Neural progenitor cell (in vitro differentiated cells): ENCODE results near the gene COX4I2. TPM values are rescaled to one million over a fixed set of nuclear protein-coding genes. Genes with fewer than 3 reads are reported as not detected.
A peak's percentile ranks its signal among the peaks of the same experiment; 100 is the strongest.

Experiments
- DNase-seq: peaks from one replicate; pipeline ENCODE4 v3.0.0-alpha.2; 2016; ENCODE audit warnings: low spot score
- H2AFZ ChIP-seq: fragments of 200-600 bp; sonication (generic); replicated peaks from 2 replicates; pipeline ENCODE4 v1.6.1; 2016; ENCODE audit warnings: antibody characterized with exemption
- H3F3A ChIP-seq: fragments of 200-600 bp; sonication (generic); 2 replicates; pipeline ENCODE4 v1.6.1; 2016; ENCODE audit warnings: antibody characterized with exemption, low read depth
- H3K27ac ChIP-seq: fragments of 200-600 bp; sonication (generic); 2 replicates; pipeline ENCODE4 v1.5.1; 2016; ENCODE audit warnings: mild to moderate bottlenecking
- H3K27me3 ChIP-seq: fragments of 200-600 bp; sonication (generic); 2 replicates; pipeline ENCODE4 v1.6.1; 2016; ENCODE audit warnings: mild to moderate bottlenecking, moderate library complexity
- H3K36me3 ChIP-seq: fragments of 200-600 bp; sonication (generic); 2 replicates; pipeline ENCODE4 v1.5.1; 2016
- H3K4me1 ChIP-seq: fragments of 200-600 bp; sonication (generic); 2 replicates; pipeline ENCODE4 v1.6.1; 2016; ENCODE audit warnings: mixed run types
- H3K4me2 ChIP-seq: fragments of 200-600 bp; sonication (generic); 2 replicates; pipeline ENCODE4 v1.6.1; 2016
- H3K4me3 ChIP-seq: fragments of 200-600 bp; sonication (generic); 2 replicates; pipeline ENCODE4 v1.5.1; 2016
- H3K79me2 ChIP-seq: fragments of 200-600 bp; sonication (generic); 2 replicates; pipeline ENCODE4 v1.6.1; 2016; ENCODE audit warnings: low read depth
- H3K9ac ChIP-seq: fragments of 200-600 bp; sonication (generic); 2 replicates; pipeline ENCODE4 v1.6.1; 2016
- H3K9me3 ChIP-seq: fragments of 200-600 bp; sonication (generic); 2 replicates; pipeline ENCODE4 v1.5.1; 2016; ENCODE audit warnings: low read depth
- H4K20me1 ChIP-seq: fragments of 200-600 bp; sonication (generic); 2 replicates; pipeline ENCODE4 v1.6.1; 2016; ENCODE audit warnings: low read depth
- H3K27ac Mint-ChIP-seq: 3 replicates; pipeline ENCODE4 v1.8.0; 2021; ENCODE audit warnings: mixed read lengths
- H3K27me3 Mint-ChIP-seq: 2 replicates; pipeline ENCODE4 v1.8.0; 2022; ENCODE audit warnings: low read depth, mild to moderate bottlenecking, inconsistent platforms, moderate library complexity, mixed read lengths; ENCODE audit not compliant: insufficient read depth
- H3K36me3 Mint-ChIP-seq: 3 replicates; pipeline ENCODE4 v1.8.0; 2021; ENCODE audit warnings: mixed read lengths
- H3K4me1 Mint-ChIP-seq: 3 replicates; pipeline ENCODE4 v1.8.0; 2021; ENCODE audit warnings: mixed read lengths
- H3K4me3 Mint-ChIP-seq: 3 replicates; pipeline ENCODE4 v1.8.0; 2021; ENCODE audit warnings: mild to moderate bottlenecking, moderate library complexity, mixed read lengths
- H3K9me3 Mint-ChIP-seq: 3 replicates; pipeline ENCODE4 v1.8.0; 2020; ENCODE audit warnings: mixed read lengths
- EZH2 ChIP-seq: fragments of 200-600 bp; sonication (generic); IDR thresholded peaks from 2 replicates; pipeline ENCODE4 v1.6.1; 2017; ENCODE audit warnings: antibody characterized with exemption, mild to moderate bottlenecking, moderate library complexity
- EZH2phosphoT487 ChIP-seq: fragments of 200-600 bp; sonication (generic); IDR thresholded peaks from 2 replicates; pipeline ENCODE4 v1.6.1; 2017; ENCODE audit warnings: antibody characterized with exemption
- total RNA-seq: library from RNA; depleted of rRNA; stranded (reverse); fragments of >200 nt; gene quantifications from 2 replicates; pipeline ENCODE4 v1.2.3, GENCODE V29; 2015; ENCODE audit warnings: low replicate concordance
- TF ChIP-seq, protein P1 (sequence below): fragments of 200-600 bp; sonication (generic); IDR thresholded peaks from 2 replicates; pipeline ENCODE4 v1.5.1; 2017; ENCODE audit warnings: antibody characterized with exemption, mild to moderate bottlenecking

The COX4I2 gene
- total RNA-seq, 1 donor from 2014 or later, result not detected

GRCh38 chr20:31684153-31685015 lies 46.7 kb downstream of the COX4I2 start:
- Histone ChIP-seq H3K9me3 (no peaks in the 10 kb centered on the region), H3K27ac (no peak overlapping the region), H3K4me1 (peaks cover 15% of the 10 kb centered on the region), H3K79me2 (peaks cover 38% of the 10 kb centered on the region), H3K4me3 (no peak overlapping the region), H4K20me1 (peaks cover 6% of the 10 kb centered on the region), H3K4me2 (no peak overlapping the region), H3F3A (peaks cover 22% of the 10 kb centered on the region), H3K36me3 (no peaks in the 10 kb centered on the region), H2AFZ (no peak overlapping the region), H3K9ac (no peak overlapping the region), H3K27me3 (no peaks in the 10 kb centered on the region)
- Mint-ChIP-seq H3K4me3 (no peak overlapping the region), H3K4me1 (peaks cover 14% of the 10 kb centered on the region), H3K27me3 (no peaks in the 10 kb centered on the region), H3K27ac (no peak overlapping the region), H3K36me3 (peaks cover 22% of the 10 kb centered on the region), H3K9me3 (no peaks in the 10 kb centered on the region)
- TF ChIP-seq EZH2phosphoT487, result no peak
- TF ChIP-seq EZH2, result no peak
- TF ChIP-seq, protein P1, sequence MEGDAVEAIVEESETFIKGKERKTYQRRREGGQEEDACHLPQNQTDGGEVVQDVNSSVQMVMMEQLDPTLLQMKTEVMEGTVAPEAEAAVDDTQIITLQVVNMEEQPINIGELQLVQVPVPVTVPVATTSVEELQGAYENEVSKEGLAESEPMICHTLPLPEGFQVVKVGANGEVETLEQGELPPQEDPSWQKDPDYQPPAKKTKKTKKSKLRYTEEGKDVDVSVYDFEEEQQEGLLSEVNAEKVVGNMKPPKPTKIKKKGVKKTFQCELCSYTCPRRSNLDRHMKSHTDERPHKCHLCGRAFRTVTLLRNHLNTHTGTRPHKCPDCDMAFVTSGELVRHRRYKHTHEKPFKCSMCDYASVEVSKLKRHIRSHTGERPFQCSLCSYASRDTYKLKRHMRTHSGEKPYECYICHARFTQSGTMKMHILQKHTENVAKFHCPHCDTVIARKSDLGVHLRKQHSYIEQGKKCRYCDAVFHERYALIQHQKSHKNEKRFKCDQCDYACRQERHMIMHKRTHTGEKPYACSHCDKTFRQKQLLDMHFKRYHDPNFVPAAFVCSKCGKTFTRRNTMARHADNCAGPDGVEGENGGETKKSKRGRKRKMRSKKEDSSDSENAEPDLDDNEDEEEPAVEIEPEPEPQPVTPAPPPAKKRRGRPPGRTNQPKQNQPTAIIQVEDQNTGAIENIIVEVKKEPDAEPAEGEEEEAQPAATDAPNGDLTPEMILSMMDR, result no peak
- DNase-seq, result no peak

GRCh38 chr20:31685853-31686643 lies 48.3 kb downstream of the COX4I2 start:
- Histone ChIP-seq H3K4me3 (no peak overlapping the region), H3K36me3 (no peaks in the 10 kb centered on the region), H2AFZ (no peak overlapping the region), H3K9me3 (no peaks in the 10 kb centered on the region), H3K9ac (no peak overlapping the region), H3K79me2 (peaks cover 48% of the 10 kb centered on the region), H3K27me3 (no peaks in the 10 kb centered on the region), H4K20me1 (peaks cover 3% of the 10 kb centered on the region), H3F3A (peaks cover 22% of the 10 kb centered on the region), H3K4me1 (peaks cover 7% of the 10 kb centered on the region), H3K4me2 (peak overlapping the region; percentile 8), H3K27ac (peak overlapping the region; percentile 6)
- TF ChIP-seq, protein P1, result no peak
- no peak for TF ChIP-seq EZH2phosphoT487
- TF ChIP-seq EZH2, result no peak
- Mint-ChIP-seq H3K4me1 (peaks cover 9% of the 10 kb centered on the region), H3K4me3 (no peak overlapping the region), H3K27ac (peak overlapping the region; percentile 57), H3K36me3 (peaks cover 24% of the 10 kb centered on the region), H3K9me3 (no peaks in the 10 kb centered on the region), H3K27me3 (no peaks in the 10 kb centered on the region)
- no peak for DNase-seq

DNA sequence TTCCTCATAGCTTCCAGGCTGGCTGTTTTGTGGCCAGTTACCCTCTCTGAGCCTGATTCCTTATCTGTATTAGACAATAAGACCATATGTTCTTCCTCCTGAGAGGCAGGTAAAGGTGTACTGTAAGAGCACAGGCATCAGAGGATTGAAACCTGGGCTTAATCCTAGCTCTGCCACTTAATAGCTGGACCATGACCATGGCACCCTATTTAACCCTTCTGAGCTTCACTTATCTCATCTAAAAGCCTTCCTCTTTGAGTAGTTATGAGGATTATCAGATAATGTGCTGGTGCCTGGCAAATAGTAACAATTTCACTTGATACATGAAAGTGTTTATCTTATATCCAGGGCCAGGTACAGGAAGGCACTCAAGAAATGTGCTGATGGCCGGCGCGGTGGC lies 50.1 kb downstream of the COX4I2 start:
- Mint-ChIP-seq H3K27me3 (no peaks in the 10 kb centered on the region), H3K27ac (no peak overlapping the region), H3K4me1 (peaks cover 16% of the 10 kb centered on the region), H3K36me3 (peaks cover 24% of the 10 kb centered on the region), H3K4me3 (no peak overlapping the region), H3K9me3 (no peaks in the 10 kb centered on the region)
- no peak overlapping the region for H3K27ac ChIP-seq
- DNase-seq, result no peak
- no peak overlapping the region for H2AFZ ChIP-seq
- no peak overlapping the region for H3K4me3 ChIP-seq
- H3K4me2 ChIP-seq, result no peak overlapping the region
- H3F3A ChIP-seq, result peaks cover 31% of the 10 kb centered on the region
- TF ChIP-seq EZH2phosphoT487, result no peak
- H3K36me3 ChIP-seq, result no peaks in the 10 kb centered on the region
- H3K9me3 ChIP-seq, result no peaks in the 10 kb centered on the region
- H4K20me1 ChIP-seq, result peaks cover 14% of the 10 kb centered on the region
- H3K4me1 ChIP-seq, result peaks cover 7% of the 10 kb centered on the region
- H3K27me3 ChIP-seq, result no peaks in the 10 kb centered on the region
- H3K79me2 ChIP-seq, result peaks cover 55% of the 10 kb centered on the region
- H3K9ac ChIP-seq, result no peak overlapping the region
